OCI-LY1 (cell line): ENCODE measurements around the gene ZNF701.

Source experiments
- CTCF ChIP-seq: fragments of 200-600 bp; sonication (generic), shearing (Covaris generic); IDR thresholded peaks from 2 replicates; pipeline ENCODE4 v1.5.1; 2017; ENCODE audit warnings: mild to moderate bottlenecking, antibody characterized with exemption, low read length, moderate library complexity, mixed read lengths
- EZH2 ChIP-seq: fragments of 200-600 bp; sonication (generic), shearing (Covaris generic); IDR thresholded peaks from 2 replicates; pipeline ENCODE4 v1.8.0; 2017; ENCODE audit warnings: borderline replicate concordance, mixed run types, mild to moderate bottlenecking, antibody characterized with exemption, low read length, moderate library complexity, mixed read lengths

DNA sequence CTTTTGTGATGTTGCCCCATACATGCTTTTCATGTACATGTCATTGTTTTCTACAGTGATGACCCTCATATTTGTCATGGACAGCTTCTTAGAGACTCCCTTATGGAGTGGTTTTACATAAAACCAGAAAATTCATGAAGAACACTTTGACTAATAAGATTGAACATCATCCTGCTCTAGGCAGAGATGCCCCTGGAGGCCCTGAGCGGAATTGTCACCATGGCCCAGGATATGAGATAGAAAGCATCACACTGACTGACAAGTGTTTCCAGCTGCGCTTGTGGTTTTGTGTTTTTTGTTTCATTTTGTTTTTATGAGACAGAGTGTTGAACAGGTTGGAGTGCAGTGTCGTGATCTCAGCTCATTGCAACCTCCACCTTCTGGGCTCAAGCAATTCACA is 22.2 kb downstream of the ZNF701 start:
- TF ChIP-seq CTCF (no peak), EZH2 (no peak)
